ENCODE measurements around the gene SPTBN5. TPM values are rescaled to one million over a fixed set of nuclear protein-coding genes. Genes with fewer than 3 reads are reported as not detected.

Gene SPTBN5
- total and polyA plus RNA-seq, 10 of the 15 experiments (the other 5 are each of a cell fraction or from before 2014, with no cell fraction given), result under 0.01 to 0.18 (median 0.04) TPM; not detected in 4

DNA sequence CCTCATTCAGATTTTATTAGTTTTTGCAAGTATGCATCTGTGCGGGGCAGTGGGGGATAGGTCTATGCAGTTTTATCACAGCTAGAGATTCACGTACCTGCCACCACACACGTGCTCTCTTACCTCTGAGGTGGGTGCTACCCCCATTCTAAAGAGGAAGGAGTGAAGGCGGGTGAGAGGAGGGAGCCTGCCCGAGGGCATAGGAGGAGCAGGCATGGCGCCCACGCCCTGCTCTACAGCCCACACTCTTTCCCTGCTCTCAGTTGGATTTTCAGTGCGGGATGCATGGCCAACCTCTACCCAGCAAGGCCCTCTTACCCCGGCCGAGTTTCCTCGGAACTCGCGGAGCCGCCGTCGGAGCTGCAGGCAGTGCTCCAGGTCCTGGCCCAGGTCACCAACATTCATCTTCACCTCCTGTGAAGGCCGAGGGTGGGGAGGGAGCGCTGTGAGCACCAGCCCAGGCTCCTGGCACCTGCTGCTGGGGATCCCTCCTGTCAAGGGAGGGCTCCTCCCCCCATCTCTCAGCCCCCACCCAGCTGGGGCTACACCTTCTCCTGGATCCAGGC is 28.3 kb downstream of the SPTBN5 start:
- H3K27ac ChIP-seq (ENCODE audit: control insufficient read depth, insufficient read depth), result no peak overlapping the region
- 49% methylated on average over 18 of the region's 18 CpGs for WGBS (ENCODE audit: insufficient coverage, insufficient replicate concordance, low lambda C conversion rate, missing lambda C conversion rate)
- H3K36me3 ChIP-seq (ENCODE audit: control insufficient read depth in 2 of 2, insufficient read depth in 2 of 2, low read length in 1 of 2), result no peaks in the 10 kb centered on the region
- no peak for DNase-seq (ENCODE audit: low read depth, low spot score)
- in situ Hi-C loops (cut with MboI), result no loop called here
- H3K27me3 ChIP-seq (replicated peaks in 1 of 2; ENCODE audit: control insufficient read depth in 2 of 2, insufficient read depth in 2 of 2, low read length in 1 of 2), result no peaks in the 10 kb centered on the region; a peak in 1 of 4 replicates
- no peak overlapping the region for H3K4me2 ChIP-seq (ENCODE audit: control insufficient read depth, insufficient read depth)
- ChIA-PET CTCF (no interaction called here), SMC1A (ENCODE audit: uncharacterized antibody, unreplicated experiment) (no interaction called here), POLR2A (no interaction called here), RAD21 (ENCODE audit: unreplicated experiment) (no interaction called here)
- no peaks in the 10 kb centered on the region for H3K79me2 ChIP-seq (ENCODE audit: control insufficient read depth, insufficient read depth, low read length)
- no TSS peak for BruUV-seq (replicated peaks)
- intact Hi-C loops (cut with micrococcal nuclease; ENCODE audit: unreplicated experiment), result no loop called here
- no peak for ATAC-seq
- H4K20me1 ChIP-seq (ENCODE audit: control insufficient read depth, insufficient read depth), result no peaks in the 10 kb centered on the region
- H2AFZ ChIP-seq (ENCODE audit: control insufficient read depth, low read depth, low read length), result no peak overlapping the region
- no peak for TF ChIP-seq CHD1 (IDR thresholded peaks at IDR 0.05; ENCODE audit: low read depth, low read length)
- TF ChIP-seq ZNF24 (IDR thresholded peaks at IDR 0.05), result no peak
- no peaks in the 10 kb centered on the region for H3K9me3 ChIP-seq (replicated peaks; ENCODE audit: control insufficient read depth, insufficient read depth, low read length)
- H3K4me1 ChIP-seq (ENCODE audit: control insufficient read depth, insufficient read depth, low read length), result no peaks in the 10 kb centered on the region
- no peak for FAIRE-seq
- no peak overlapping the region for H3K9ac ChIP-seq (ENCODE audit: control insufficient read depth, insufficient read depth, low read length)
- no peak overlapping the region for H3K4me3 ChIP-seq

DNA sequence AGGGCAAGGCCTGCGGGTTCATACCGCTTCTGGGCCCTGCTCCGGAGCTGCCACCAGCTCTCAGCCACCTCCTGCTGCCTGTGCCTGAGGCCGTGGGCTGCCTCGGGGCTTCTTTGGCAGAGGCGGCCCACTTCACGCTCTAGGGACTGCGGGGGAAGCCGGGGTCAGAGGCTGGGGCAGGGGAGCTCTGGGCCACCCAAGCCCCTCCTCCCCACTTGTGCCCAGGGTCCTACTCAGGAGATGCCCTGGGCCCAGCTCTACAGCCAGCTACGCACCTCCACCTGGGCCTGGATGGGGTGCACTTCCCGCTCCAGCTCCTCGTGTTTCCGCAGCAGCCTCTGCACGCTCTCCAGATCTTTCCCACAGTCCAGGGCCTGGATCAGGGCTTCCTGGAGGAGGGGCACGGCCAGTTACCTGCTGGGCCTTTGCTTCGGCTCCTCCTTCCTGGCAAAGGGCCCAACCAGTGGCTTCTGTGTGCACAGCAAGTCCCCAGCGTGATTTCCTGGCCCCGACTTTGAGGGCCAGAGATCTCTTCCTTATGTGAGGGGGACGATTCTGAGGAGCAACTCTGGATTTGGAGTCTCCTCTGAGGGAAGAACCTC is 31.2 kb downstream of the SPTBN5 start:
- Histone ChIP-seq H4K20me1 (ENCODE audit: control insufficient read depth, insufficient read depth) (no peaks in the 10 kb centered on the region), H3K4me1 (ENCODE audit: control insufficient read depth, insufficient read depth, low read length) (no peaks in the 10 kb centered on the region), H3K4me2 (ENCODE audit: control insufficient read depth, insufficient read depth) (no peak overlapping the region), H3K4me3 (no peak overlapping the region), H3K36me3 (ENCODE audit: control insufficient read depth in 2 of 2, insufficient read depth in 2 of 2, low read length in 1 of 2) (no peaks in the 10 kb centered on the region), H3K79me2 (ENCODE audit: control insufficient read depth, insufficient read depth, low read length) (no peaks in the 10 kb centered on the region), H3K9ac (ENCODE audit: control insufficient read depth, insufficient read depth, low read length) (no peak overlapping the region), H3K27ac (ENCODE audit: control insufficient read depth, insufficient read depth) (no peak overlapping the region), H3K27me3 (replicated peaks in 1 of 2; ENCODE audit: control insufficient read depth in 2 of 2, insufficient read depth in 2 of 2, low read length in 1 of 2) (no peaks in the 10 kb centered on the region; a peak in 1 of 4 replicates), H2AFZ (ENCODE audit: control insufficient read depth, low read depth, low read length) (no peak overlapping the region), H3K9me3 (replicated peaks; ENCODE audit: control insufficient read depth, insufficient read depth, low read length) (no peaks in the 10 kb centered on the region)
- POLR2A ChIA-PET, result no interaction called here
- DNase-seq (ENCODE audit: low read depth, low spot score) (no peak), FAIRE-seq (no peak), ATAC-seq (no peak)
- SMC1A ChIA-PET (ENCODE audit: uncharacterized antibody, unreplicated experiment), result no interaction called here
- no peak for TF ChIP-seq WRNIP1 (IDR thresholded peaks at IDR 0.05; ENCODE audit: borderline replicate concordance, low read depth, low read length)
- TF ChIP-seq MYB (IDR thresholded peaks at IDR 0.05; ENCODE audit: borderline replicate concordance, low read depth, low read length), result no peak
- no peak for TF ChIP-seq NFYB (IDR thresholded peaks at IDR 0.05; ENCODE audit: insufficient read depth, low read depth, low read length)
- RAD21 ChIA-PET (ENCODE audit: unreplicated experiment), result no interaction called here
- CTCF ChIA-PET, result interaction anchor here (1.8 kb wide), 1 partner anchor 88 kb away, joined by 6 read pairs; the partner anchor contains the start of gene MAPKBP1
- BruUV-seq (replicated peaks), result no TSS peak
- 52% methylated on average over 19 of the region's 19 CpGs for WGBS (ENCODE audit: insufficient coverage, insufficient replicate concordance, low lambda C conversion rate, missing lambda C conversion rate)
- in situ Hi-C loops (cut with MboI) (no loop called here), intact Hi-C loops (cut with micrococcal nuclease; ENCODE audit: unreplicated experiment) (no loop called here)

Data from GM12878 (cell line).